ENCODE results near the gene SURF2. TPM values are rescaled to one million over a fixed set of nuclear protein-coding genes. Genes with fewer than 3 reads are reported as not detected.

Gene SURF2
- polyA plus RNA-seq, 3 donors = 17.5 to 24.7 (median 17.6) TPM

DNA sequence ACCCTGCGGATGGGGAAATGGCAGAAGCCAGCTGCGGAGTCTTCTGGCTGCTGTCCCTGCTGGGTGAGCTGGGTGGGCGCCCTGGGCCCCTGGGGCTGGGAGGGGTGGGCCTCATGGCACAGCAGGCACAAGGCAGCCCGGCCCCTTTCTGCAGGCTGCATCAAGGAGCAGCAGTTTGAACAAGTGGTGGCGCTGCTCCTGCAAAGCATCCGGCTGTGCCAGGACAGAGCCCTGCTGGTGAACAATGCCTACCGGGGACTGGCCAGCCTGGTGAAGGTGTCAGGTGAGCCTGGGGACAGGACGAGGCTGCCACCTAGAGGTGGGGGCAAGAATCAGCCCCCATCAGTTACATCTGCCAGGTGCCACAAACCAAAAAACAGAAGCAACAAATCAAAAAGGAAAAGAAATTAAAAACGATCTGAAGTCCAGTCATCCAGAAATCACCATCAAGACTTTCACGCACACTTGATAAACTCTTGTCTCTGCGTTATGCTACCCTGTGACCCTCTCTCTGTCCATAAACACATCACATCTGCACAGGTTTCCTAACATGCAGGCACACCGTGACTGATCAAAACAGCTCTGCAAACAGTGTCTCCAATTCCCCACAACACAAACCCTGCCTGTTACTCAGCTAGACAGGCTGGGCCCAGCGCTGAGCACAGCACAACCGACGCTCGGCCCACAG, 47.6 kb downstream of the SURF2 start:
- H3K36me3 Mint-ChIP-seq = peaks cover 35 to 49% of the 10 kb centered on the region in 2 donors
- H3K4me1 Mint-ChIP-seq = no peaks in the 10 kb centered on the region
- Histone ChIP-seq H3K4me2 (replicated peaks; ENCODE audit: extremely low read depth, low read length, poor library complexity, severe bottlenecking) (no peak overlapping the region), H3K27me3 (ENCODE audit: control insufficient read depth in 2 of 2, insufficient read depth in 2 of 2, low read length in 2 of 2) (no peaks in the 10 kb centered on the region), H3K27ac (ENCODE audit: low read depth in 1 of 2, low read length in 2 of 2) (no peak overlapping the region), H2AFZ (ENCODE audit: insufficient read depth, low read depth, low read length, poor library complexity, severe bottlenecking) (no peak overlapping the region), H3K9ac (ENCODE audit: insufficient read depth, low read length, poor library complexity, severe bottlenecking) (no peak overlapping the region), H4K20me1 (ENCODE audit: insufficient read depth, low read length) (peaks cover 9% of the 10 kb centered on the region), H3K4me1 (ENCODE audit: control insufficient read depth in 1 of 2, insufficient read depth in 2 of 2, low read length in 2 of 2) (no peaks in the 10 kb centered on the region), H3K4me3 (replicated peaks in 1 of 3; ENCODE audit: low read depth in 2 of 3, low read length in 3 of 3) (no peak overlapping the region), H3K36me3 (replicated peaks in 1 of 2; ENCODE audit: control insufficient read depth in 1 of 2, insufficient read depth in 2 of 2, low read length in 2 of 2) (peaks cover 50 to 54% of the 10 kb centered on the region in 2 donors), H3K9me3 (replicated peaks in 1 of 2; ENCODE audit: control insufficient read depth in 1 of 2, insufficient read depth in 1 of 2, low read length in 2 of 2) (no peaks in the 10 kb centered on the region), H3K79me2 (ENCODE audit: insufficient read depth, low read length) (no peaks in the 10 kb centered on the region)
- H3K4me3 Mint-ChIP-seq = no peak overlapping the region
- no peak overlapping the region for H3K27ac Mint-ChIP-seq
- WGBS (ENCODE audit: insufficient coverage) = 80% methylated on average over 14 of the region's 16 CpGs
- H3K9me3 Mint-ChIP-seq = no peaks in the 10 kb centered on the region
- peak; percentile 45 for TF ChIP-seq CTCF (IDR thresholded peaks at IDR 0.05)
- peaks cover 0 to 1% (median 1%) of the 10 kb centered on the region in 3 donors for H3K27me3 Mint-ChIP-seq (ENCODE audit: low read depth in 3 of 3)
- intact Hi-C loops (cut with micrococcal nuclease) = loop anchor here in 1 of 2 donors (10.0 kb wide), 1 partner anchor 169 kb away; no protein-coding TSS in a partner anchor
- DNase-seq = peak in 1 of 3 donors; percentile 5

DNA sequence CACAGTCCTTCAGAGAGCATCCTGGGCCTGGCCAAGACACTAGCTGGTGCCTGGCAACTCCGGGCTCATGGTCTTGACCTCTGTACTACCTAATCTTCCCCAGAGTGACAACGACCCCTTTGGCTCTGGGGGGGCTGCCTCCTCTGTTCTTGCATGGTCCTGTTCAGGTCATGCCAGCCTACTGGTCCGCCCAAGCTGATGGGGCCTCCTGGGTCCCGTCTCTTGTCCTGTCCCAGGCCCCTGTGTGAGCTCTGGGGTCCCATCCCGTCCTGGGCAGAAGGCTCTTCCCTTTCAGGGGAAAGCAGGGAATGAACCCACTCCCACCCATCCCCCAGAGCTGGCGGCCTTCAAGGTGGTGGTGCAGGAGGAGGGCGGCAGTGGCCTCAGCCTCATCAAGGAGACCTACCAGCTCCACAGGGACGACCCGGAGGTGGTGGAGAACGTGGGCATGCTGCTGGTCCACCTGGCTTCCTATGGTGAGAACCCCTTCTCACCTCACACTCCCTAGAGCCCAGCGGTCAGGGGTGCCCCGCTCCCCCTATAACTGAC, 48.2 kb downstream of the SURF2 start:
- Histone ChIP-seq H4K20me1 (ENCODE audit: insufficient read depth, low read length) (peaks cover 9% of the 10 kb centered on the region), H3K4me1 (ENCODE audit: control insufficient read depth in 1 of 2, insufficient read depth in 2 of 2, low read length in 2 of 2) (no peaks in the 10 kb centered on the region), H3K27ac (ENCODE audit: low read depth in 1 of 2, low read length in 2 of 2) (no peak overlapping the region), H3K4me3 (replicated peaks in 1 of 3; ENCODE audit: low read depth in 2 of 3, low read length in 3 of 3) (no peak overlapping the region), H3K9ac (ENCODE audit: insufficient read depth, low read length, poor library complexity, severe bottlenecking) (no peak overlapping the region), H3K27me3 (ENCODE audit: control insufficient read depth in 2 of 2, insufficient read depth in 2 of 2, low read length in 2 of 2) (no peaks in the 10 kb centered on the region), H3K9me3 (replicated peaks in 1 of 2; ENCODE audit: control insufficient read depth in 1 of 2, insufficient read depth in 1 of 2, low read length in 2 of 2) (no peaks in the 10 kb centered on the region), H2AFZ (ENCODE audit: insufficient read depth, low read depth, low read length, poor library complexity, severe bottlenecking) (no peak overlapping the region), H3K4me2 (replicated peaks; ENCODE audit: extremely low read depth, low read length, poor library complexity, severe bottlenecking) (no peak overlapping the region), H3K79me2 (ENCODE audit: insufficient read depth, low read length) (no peaks in the 10 kb centered on the region), H3K36me3 (replicated peaks in 1 of 2; ENCODE audit: control insufficient read depth in 1 of 2, insufficient read depth in 2 of 2, low read length in 2 of 2) (peaks cover 55 to 60% of the 10 kb centered on the region in 2 donors)
- H3K9me3 Mint-ChIP-seq = no peaks in the 10 kb centered on the region
- no peak overlapping the region for H3K4me3 Mint-ChIP-seq
- DNase-seq = no peak
- 96% methylated on average over 5 of the region's 12 CpGs for WGBS (ENCODE audit: insufficient coverage)
- intact Hi-C loops (cut with micrococcal nuclease) = loop anchor here in 1 of 2 donors (10.0 kb wide), 1 partner anchor 170 kb away; no protein-coding TSS in a partner anchor
- TF ChIP-seq CTCF (IDR thresholded peaks at IDR 0.05) = no peak
- peaks cover 40 to 56% of the 10 kb centered on the region in 2 donors for H3K36me3 Mint-ChIP-seq
- no peaks in the 10 kb centered on the region for H3K4me1 Mint-ChIP-seq
- peaks cover 0 to 1% (median 1%) of the 10 kb centered on the region in 3 donors for H3K27me3 Mint-ChIP-seq (ENCODE audit: low read depth in 3 of 3)
- H3K27ac Mint-ChIP-seq = peak overlapping the region in 1 of 7 donors; percentile 37
